NCI-H2107 treated with DMSO at 0.1 percent for 48 hours (cell line): ENCODE results near the gene DNAH17.

Source experiments
- DNase-seq: peaks from one replicate; lab custom pipeline; 2025; ENCODE audit not compliant: unreplicated experiment; lab: John Stamatoyannopoulos, UW

DNAH17 gene

GRCh38 chr17:78416791-78417530 is 160.2 kb downstream of the DNAH17 start:
- peak; percentile 70 for DNase-seq

- DNase-seq = peak; percentile 75
Measured at GRCh38 chr17:78415821-78416711, 161.1 kb downstream of the DNAH17 start.

GRCh38 chr17:78414178-78415162 is 162.7 kb downstream of the DNAH17 start:
- DNase-seq = no peak

GRCh38 chr17:78412403-78412802 is 164.8 kb downstream of the DNAH17 start:
- peak; percentile 46 for DNase-seq

GRCh38 chr17:78411241-78411857 is 165.8 kb downstream of the DNAH17 start:
- DNase-seq = no peak

- peak; percentile 76 for DNase-seq
Measured at GRCh38 chr17:78409191-78409928, 167.8 kb downstream of the DNAH17 start.

GRCh38 chr17:78408476-78409050 is 168.6 kb downstream of the DNAH17 start:
- DNase-seq = no peak

- DNase-seq = peak; percentile 67
Measured at GRCh38 chr17:78407387-78408000, 169.7 kb downstream of the DNAH17 start.

- no peak for DNase-seq
Measured at GRCh38 chr17:78406920-78407319, 170.3 kb downstream of the DNAH17 start.

GRCh38 chr17:78406396-78406795 is 170.8 kb downstream of the DNAH17 start:
- DNase-seq = no peak

- no peak for DNase-seq
Measured at GRCh38 chr17:78403822-78404221, 173.4 kb downstream of the DNAH17 start.

GRCh38 chr17:78401891-78402290 is 175.3 kb downstream of the DNAH17 start:
- DNase-seq = no peak

- DNase-seq = peak; percentile 74
Measured at GRCh38 chr17:78401246-78401645, 175.9 kb downstream of the DNAH17 start.

GRCh38 chr17:78400581-78401240 is 176.5 kb downstream of the DNAH17 start:
- no peak for DNase-seq

- DNase-seq = no peak
Measured at GRCh38 chr17:78399693-78400144, 177.5 kb downstream of the DNAH17 start.

GRCh38 chr17:78399028-78399692 is 178.0 kb downstream of the DNAH17 start:
- DNase-seq = no peak

- DNase-seq = no peak
Measured at GRCh38 chr17:78398390-78398789, 178.8 kb downstream of the DNAH17 start.

- no peak for DNase-seq
Measured at GRCh38 chr17:78397681-78398101, 179.5 kb downstream of the DNAH17 start.
